Neural cell (in vitro differentiated cells): Measurements from ENCODE around the gene PPP1R12B. TPM values are rescaled to one million over a fixed set of nuclear protein-coding genes. Genes with fewer than 3 reads are reported as not detected.
"Not testable (repeated sequence)": the region's sequence is repeated elsewhere in the genome, so short reads cannot be mapped to it uniquely, and the experiment has no call there.

Experiments
- H2AFZ ChIP-seq: fragments of 200-600, 300-800 bp; sonication (generic), shearing (Covaris generic); 2 replicates; pipeline ENCODE4 v1.6.0; 2014; ENCODE audit warnings: low read depth, mild to moderate bottlenecking, antibody characterized with exemption, low read length, moderate library complexity
- H3F3A ChIP-seq: fragments of 200-600 bp; shearing (Covaris generic); 2 replicates; pipeline ENCODE4 v1.6.1; 2016; ENCODE audit warnings: mild to moderate bottlenecking, moderate library complexity, mixed read lengths, antibody characterized with exemption, low read length; ENCODE audit not compliant: insufficient read depth, poor library complexity, severe bottlenecking
- H3K27ac ChIP-seq: fragments of 200-600, 300-800 bp; sonication (generic), shearing (Covaris generic); 2 replicates; pipeline ENCODE4 v1.5.1; 2014; ENCODE audit warnings: mild to moderate bottlenecking, low read length, moderate library complexity
- H3K27me3 ChIP-seq: fragments of 300-800, 200-600 bp; sonication (generic), shearing (Covaris generic); 2 replicates; pipeline ENCODE4 v1.6.0; 2014; ENCODE audit warnings: mild to moderate bottlenecking, low read depth, low read length, moderate library complexity; ENCODE audit not compliant: insufficient read depth
- H3K36me3 ChIP-seq: fragments of 300-800, 200-600 bp; sonication (generic), shearing (Covaris generic); 2 replicates; pipeline ENCODE4 v1.5.1; 2014; ENCODE audit warnings: mild to moderate bottlenecking, antibody characterized with exemption, low read length, moderate library complexity; ENCODE audit not compliant: insufficient read depth
- H3K4me2 ChIP-seq: fragments of 300-800, 200-600 bp; sonication (generic), shearing (Covaris generic); 2 replicates; pipeline ENCODE4 v1.6.0; 2014; ENCODE audit warnings: mild to moderate bottlenecking, low read length
- H3K4me3 ChIP-seq: fragments of 300-800, 200-600 bp; sonication (generic), shearing (Covaris generic); 2 replicates; pipeline ENCODE4 v1.5.1; 2014; ENCODE audit warnings: mild to moderate bottlenecking, low read length, moderate library complexity
- H3K79me2 ChIP-seq: fragments of 200-600 bp; shearing (Covaris generic); replicated peaks from 2 replicates; pipeline ENCODE4 v1.6.0; 2014; ENCODE audit warnings: mild to moderate bottlenecking, low read length, moderate library complexity; ENCODE audit not compliant: insufficient read depth
- H3K9ac ChIP-seq: fragments of 300-800, 200-600 bp; sonication (generic), shearing (Covaris generic); 2 replicates; pipeline ENCODE4 v1.6.1; 2016; ENCODE audit warnings: mild to moderate bottlenecking, low read length, mixed read lengths
- H3K9me2 ChIP-seq: fragments of 200-600 bp; shearing (Covaris generic); 2 replicates; pipeline ENCODE4 v1.6.1; 2016; ENCODE audit warnings: mild to moderate bottlenecking, low read length, mixed read lengths; ENCODE audit not compliant: insufficient read depth
- H3K9me3 ChIP-seq: fragments of 200-600, 300-800 bp; sonication (generic), shearing (Covaris generic); 2 replicates; pipeline ENCODE4 v1.6.1; 2016; ENCODE audit warnings: mild to moderate bottlenecking, mixed run types, low read length, moderate library complexity, mixed read lengths
- H4K20me1 ChIP-seq: fragments of 200-600 bp; shearing (Covaris generic); 2 replicates; pipeline ENCODE4 v1.6.1; 2016; ENCODE audit warnings: mild to moderate bottlenecking, mixed run types; ENCODE audit not compliant: insufficient read depth
- polyA plus RNA-seq: library from polyadenylated mRNA; depleted of rRNA; stranded (reverse); fragments of >200 nt; gene quantifications from 2 replicates; pipeline ENCODE4 v1.2.3, GENCODE V29; 2014

The PPP1R12B gene
- polyA plus RNA-seq, 1 donor from 2014 or later, result 9.8 TPM

- not testable (repeated sequence) for H3K4me2 ChIP-seq, H3K4me3 ChIP-seq, H3K27ac ChIP-seq, H3F3A ChIP-seq, H3K36me3 ChIP-seq, H4K20me1 ChIP-seq, H3K9me3 ChIP-seq, H3K27me3 ChIP-seq, H3K79me2 ChIP-seq, H3K9ac ChIP-seq, H2AFZ ChIP-seq, H3K9me2 ChIP-seq
Observed at GRCh38 chr1:202479661-202480060, 131.2 kb downstream of the PPP1R12B start.

- not testable (repeated sequence) for H3K4me3 ChIP-seq, H3K36me3 ChIP-seq, H2AFZ ChIP-seq, H3K9ac ChIP-seq, H3K4me2 ChIP-seq, H3K27me3 ChIP-seq, H3K27ac ChIP-seq, H3F3A ChIP-seq, H3K9me3 ChIP-seq, H4K20me1 ChIP-seq, H3K79me2 ChIP-seq, H3K9me2 ChIP-seq
Observed at GRCh38 chr1:202480640-202481039, 132.1 kb downstream of the PPP1R12B start.

- not testable (repeated sequence) for H3K9me2 ChIP-seq
Observed at GRCh38 chr1:202483362-202483761, 134.9 kb downstream of the PPP1R12B start.

GRCh38 chr1:202484032-202484431 is 135.5 kb downstream of the PPP1R12B start:
- not testable (repeated sequence) for H3K27me3 ChIP-seq, H3K27ac ChIP-seq, H3K9ac ChIP-seq, H2AFZ ChIP-seq, H3K4me3 ChIP-seq, H3K9me3 ChIP-seq, H3K36me3 ChIP-seq, H3K79me2 ChIP-seq, H3K4me2 ChIP-seq, H4K20me1 ChIP-seq, H3F3A ChIP-seq, H3K9me2 ChIP-seq

More at GRCh38 chr1:202483362-202483761, 134.9 kb downstream of the PPP1R12B start:
- not testable (repeated sequence) for H3K27me3 ChIP-seq, H3K4me2 ChIP-seq, H3K27ac ChIP-seq, H2AFZ ChIP-seq, H3K79me2 ChIP-seq, H3K9ac ChIP-seq, H3K9me3 ChIP-seq, H3K4me3 ChIP-seq, H4K20me1 ChIP-seq, H3F3A ChIP-seq, H3K36me3 ChIP-seq

- not testable (repeated sequence) for H3K9me2 ChIP-seq, H3K9ac ChIP-seq, H3K36me3 ChIP-seq, H4K20me1 ChIP-seq, H2AFZ ChIP-seq, H3K4me2 ChIP-seq, H3K4me3 ChIP-seq, H3K27ac ChIP-seq, H3K27me3 ChIP-seq, H3K79me2 ChIP-seq, H3F3A ChIP-seq, H3K9me3 ChIP-seq
Observed at GRCh38 chr1:202484820-202485219, 136.3 kb downstream of the PPP1R12B start.

- not testable (repeated sequence) for H3K4me2 ChIP-seq, H4K20me1 ChIP-seq, H3K27ac ChIP-seq, H3K9me3 ChIP-seq, H3K36me3 ChIP-seq, H3K79me2 ChIP-seq, H3K27me3 ChIP-seq, H3K9me2 ChIP-seq, H3F3A ChIP-seq, H3K9ac ChIP-seq, H3K4me3 ChIP-seq, H2AFZ ChIP-seq
Observed at GRCh38 chr1:202488178-202488649, 139.7 kb downstream of the PPP1R12B start.

- not testable (repeated sequence) for H3F3A ChIP-seq, H3K36me3 ChIP-seq, H3K9me2 ChIP-seq
Observed at GRCh38 chr1:202489101-202489500, 140.6 kb downstream of the PPP1R12B start.

GRCh38 chr1:202493112-202493511 is 144.6 kb downstream of the PPP1R12B start:
- not testable (repeated sequence) for H3K9me2 ChIP-seq, H3K27ac ChIP-seq

More at GRCh38 chr1:202489101-202489500, 140.6 kb downstream of the PPP1R12B start:
- H3K4me2 ChIP-seq, H3K9ac ChIP-seq, H3K4me3 ChIP-seq, H4K20me1 ChIP-seq, H3K9me3 ChIP-seq, H3K27me3 ChIP-seq, H3K27ac ChIP-seq, H3K79me2 ChIP-seq, H2AFZ ChIP-seq: not testable (repeated sequence)

More at GRCh38 chr1:202493112-202493511, 144.6 kb downstream of the PPP1R12B start:
- H2AFZ ChIP-seq, H3K4me2 ChIP-seq, H3K36me3 ChIP-seq, H4K20me1 ChIP-seq, H3K27me3 ChIP-seq, H3K4me3 ChIP-seq, H3F3A ChIP-seq, H3K9ac ChIP-seq, H3K9me3 ChIP-seq, H3K79me2 ChIP-seq: not testable (repeated sequence)
